ENCODE data around the gene CBARP. TPM values are rescaled to one million over a fixed set of nuclear protein-coding genes. Genes with fewer than 3 reads are reported as not detected.

CBARP gene
- total RNA-seq, 1 donor from 2014 or later = 2.9 TPM

- peaks cover 7% of the 10 kb centered on the region for H3K36me3 ChIP-seq (ENCODE audit: control insufficient read depth, insufficient read depth, low read length)
- peak; percentile 13 for TF ChIP-seq CTCF (IDR thresholded peaks at IDR 0.05; ENCODE audit: insufficient read depth, low read length, severe bottlenecking)
- H3K4me3 ChIP-seq (ENCODE audit: low read depth, low read length) = peak overlapping the region; percentile 75
- DNase-seq (ENCODE audit: low read depth) = no peak
- H3K27me3 ChIP-seq (ENCODE audit: control insufficient read depth, insufficient read depth, low read length) = no peaks in the 10 kb centered on the region
- no peak for FAIRE-seq
Observed at GRCh38 chr19:1261538-1261797, 23.7 kb upstream of the CBARP start.

GRCh38 chr19:1260749-1261537 lies 23.1 kb upstream of the CBARP start:
- FAIRE-seq (no peak), DNase-seq (ENCODE audit: low read depth) (peak; percentile 86)
- H3K36me3 ChIP-seq (ENCODE audit: control insufficient read depth, insufficient read depth, low read length) = peaks cover 9% of the 10 kb centered on the region
- no peaks in the 10 kb centered on the region for H3K27me3 ChIP-seq (ENCODE audit: control insufficient read depth, insufficient read depth, low read length)
- peak overlapping the region; percentile 75 for H3K4me3 ChIP-seq (ENCODE audit: low read depth, low read length)
- no peak for TF ChIP-seq CTCF (IDR thresholded peaks at IDR 0.05; ENCODE audit: insufficient read depth, low read length, severe bottlenecking)

- TF ChIP-seq CTCF (IDR thresholded peaks at IDR 0.05; ENCODE audit: insufficient read depth, low read length, severe bottlenecking) = no peak
- Histone ChIP-seq H3K4me3 (ENCODE audit: low read depth, low read length) (no peak overlapping the region), H3K36me3 (ENCODE audit: control insufficient read depth, insufficient read depth, low read length) (peaks cover 17% of the 10 kb centered on the region), H3K27me3 (ENCODE audit: control insufficient read depth, insufficient read depth, low read length) (no peaks in the 10 kb centered on the region)
- peak; percentile 68 for DNase-seq (ENCODE audit: low read depth)
- FAIRE-seq = no peak
Observed at GRCh38 chr19:1259876-1260748, 22.3 kb upstream of the CBARP start.

- Histone ChIP-seq H3K27me3 (ENCODE audit: control insufficient read depth, insufficient read depth, low read length) (no peaks in the 10 kb centered on the region), H3K36me3 (ENCODE audit: control insufficient read depth, insufficient read depth, low read length) (peaks cover 25% of the 10 kb centered on the region), H3K4me3 (ENCODE audit: low read depth, low read length) (no peak overlapping the region)
- TF ChIP-seq CTCF (IDR thresholded peaks at IDR 0.05; ENCODE audit: insufficient read depth, low read length, severe bottlenecking) = no peak
- DNase-seq (ENCODE audit: low read depth) (peak; percentile 57), FAIRE-seq (no peak)
Observed at GRCh38 chr19:1259206-1259875, 21.5 kb upstream of the CBARP start.

GRCh38 chr19:1258707-1259205 lies 21.0 kb upstream of the CBARP start:
- Histone ChIP-seq H3K36me3 (ENCODE audit: control insufficient read depth, insufficient read depth, low read length) (peaks cover 30% of the 10 kb centered on the region), H3K27me3 (ENCODE audit: control insufficient read depth, insufficient read depth, low read length) (no peaks in the 10 kb centered on the region), H3K4me3 (ENCODE audit: low read depth, low read length) (no peak overlapping the region)
- DNase-seq (ENCODE audit: low read depth) (peak; percentile 29), FAIRE-seq (no peak)
- no peak for TF ChIP-seq CTCF (IDR thresholded peaks at IDR 0.05; ENCODE audit: insufficient read depth, low read length, severe bottlenecking)
